WTC11 (cell line): ENCODE results near the gene ACSL5. TPM values are rescaled to one million over a fixed set of nuclear protein-coding genes. Genes with fewer than 3 reads are reported as not detected.

Experiments
- ATAC-seq: fragments of 200-7000 bp; cut with Tn5 transposase; 2 replicates; pipeline ENCODE4 v1.10.0; 2021; ENCODE audit warnings: mild to moderate bottlenecking, moderate library complexity
- CTCF ChIA-PET: fragments of 300-600 bp; sonication (Branson Sonifier 250); formaldehyde crosslinking; loops from one replicate; lab custom pipeline; 2021; ENCODE audit warnings: antibody characterized with exemption; lab: Charles Lee
- POLR2A ChIA-PET: fragments of 350-600 bp; sonication (Branson Sonifier 250); formaldehyde crosslinking; loops from one replicate; lab custom pipeline; 2021; ENCODE audit warnings: antibody characterized with exemption; lab: Charles Lee
- DNase-seq: peaks from one replicate; pipeline ENCODE4 v3.0.0; 2021; ENCODE audit warnings: low spot score
- H3K27ac Mint-ChIP-seq: 2 replicates; pipeline ENCODE4 v1.8.0; 2021; ENCODE audit warnings: mixed read lengths
- H3K27me3 Mint-ChIP-seq: 2 replicates; pipeline ENCODE4 v1.8.0; 2021; ENCODE audit warnings: low read depth, mild to moderate bottlenecking, moderate library complexity, mixed read lengths
- H3K36me3 Mint-ChIP-seq: 2 replicates; pipeline ENCODE4 v1.8.0; 2021; ENCODE audit warnings: mixed read lengths
- H3K4me1 Mint-ChIP-seq: 2 replicates; pipeline ENCODE4 v1.8.0; 2022; ENCODE audit warnings: mixed read lengths
- H3K4me3 Mint-ChIP-seq: 2 replicates; pipeline ENCODE4 v1.8.0; 2021; ENCODE audit warnings: mild to moderate bottlenecking, moderate library complexity, mixed read lengths
- H3K9me3 Mint-ChIP-seq: 2 replicates; pipeline ENCODE4 v1.8.0; 2021; ENCODE audit warnings: mixed read lengths
- ATF1 ChIP-seq: sonication (generic); formaldehyde crosslinking; IDR thresholded peaks from 2 replicates; pipeline ENCODE4 v1.8.1; 2023; ENCODE audit warnings: mild to moderate bottlenecking, moderate library complexity, missing genetic modification reagents
- CBFB ChIP-seq: sonication (generic); formaldehyde crosslinking; IDR thresholded peaks from 2 replicates; pipeline ENCODE4 v1.8.1; 2022; ENCODE audit warnings: mild to moderate bottlenecking, low read depth, missing genetic modification reagents
- GTF2I ChIP-seq: fragments of 250-450 bp; sonication (Bioruptor Pico); conservative IDR thresholded peaks from 2 replicates; pipeline ENCODE4 v1.4.0; 2021; ENCODE audit warnings: mild to moderate bottlenecking
- NR1H2 ChIP-seq: sonication (generic); formaldehyde crosslinking; IDR thresholded peaks from 2 replicates; pipeline ENCODE4 v1.9.0; 2021; ENCODE audit warnings: mild to moderate bottlenecking, moderate library complexity, missing genetic modification reagents
- NR2C2 ChIP-seq: sonication (generic); formaldehyde crosslinking; IDR thresholded peaks from 2 replicates; pipeline ENCODE4 v1.8.0; 2022; ENCODE audit warnings: mild to moderate bottlenecking, missing genetic modification reagents
- OVOL2 ChIP-seq: fragments of 250-450 bp; sonication (Bioruptor Pico); IDR thresholded peaks from 2 replicates; pipeline ENCODE4 v1.9.0; 2021; ENCODE audit warnings: mild to moderate bottlenecking, borderline replicate concordance
- PREB ChIP-seq: sonication (generic); formaldehyde crosslinking; IDR thresholded peaks from 2 replicates; pipeline ENCODE4 v1.8.1; 2022; ENCODE audit warnings: mild to moderate bottlenecking, missing genetic modification reagents, moderate library complexity, borderline replicate concordance
- SOX15 ChIP-seq: fragments of 250-450 bp; sonication (Bioruptor Pico); IDR thresholded peaks from 2 replicates; pipeline ENCODE4 v1.9.0; 2021; ENCODE audit warnings: mild to moderate bottlenecking
- STAT6 ChIP-seq: sonication (generic); formaldehyde crosslinking; conservative IDR thresholded peaks from 2 replicates; pipeline ENCODE4 v1.8.1; 2023; ENCODE audit warnings: mild to moderate bottlenecking, low read depth, missing genetic modification reagents, moderate library complexity
- TEAD1 ChIP-seq: sonication (generic); formaldehyde crosslinking; IDR thresholded peaks from 2 replicates; pipeline ENCODE4 v1.8.0; 2022; ENCODE audit warnings: mild to moderate bottlenecking, missing genetic modification reagents
- ZBTB43 ChIP-seq: sonication (generic); formaldehyde crosslinking; IDR thresholded peaks from 2 replicates; pipeline ENCODE4 v1.8.1; 2023; ENCODE audit warnings: mild to moderate bottlenecking, missing genetic modification reagents
- ZNF121 ChIP-seq: sonication (generic); formaldehyde crosslinking; IDR thresholded peaks from 2 replicates; pipeline ENCODE4 v1.8.0; 2023; ENCODE audit warnings: missing genetic modification reagents
- ZNF232 ChIP-seq: sonication (generic); formaldehyde crosslinking; IDR thresholded peaks from 2 replicates; pipeline ENCODE4 v1.8.0; 2022; ENCODE audit warnings: mild to moderate bottlenecking, missing genetic modification reagents
- ZNF263 ChIP-seq: sonication (generic); formaldehyde crosslinking; IDR thresholded peaks from 2 replicates; pipeline ENCODE4 v1.8.1; 2022; ENCODE audit warnings: low read depth, mild to moderate bottlenecking, moderate library complexity, missing genetic modification reagents
- total RNA-seq: library from RNA; stranded (reverse); gene quantifications from 3 replicates; pipeline ENCODE4 v1.2.3, GENCODE V29; 2021
- TF ChIP-seq, protein P1 (sequence below): sonication (generic); formaldehyde crosslinking; IDR thresholded peaks from 2 replicates; pipeline ENCODE4 v1.8.0; 2022; ENCODE audit warnings: mild to moderate bottlenecking, missing genetic modification reagents
- TF ChIP-seq, protein P2 (sequence below): fragments of 250-450 bp; sonication (Bioruptor Pico); conservative IDR thresholded peaks from 2 replicates; pipeline ENCODE4 v1.9.0; 2021; ENCODE audit warnings: mild to moderate bottlenecking

The ACSL5 gene
- total RNA-seq, 1 experiment from 2014 or later = 0.22 TPM

DNA sequence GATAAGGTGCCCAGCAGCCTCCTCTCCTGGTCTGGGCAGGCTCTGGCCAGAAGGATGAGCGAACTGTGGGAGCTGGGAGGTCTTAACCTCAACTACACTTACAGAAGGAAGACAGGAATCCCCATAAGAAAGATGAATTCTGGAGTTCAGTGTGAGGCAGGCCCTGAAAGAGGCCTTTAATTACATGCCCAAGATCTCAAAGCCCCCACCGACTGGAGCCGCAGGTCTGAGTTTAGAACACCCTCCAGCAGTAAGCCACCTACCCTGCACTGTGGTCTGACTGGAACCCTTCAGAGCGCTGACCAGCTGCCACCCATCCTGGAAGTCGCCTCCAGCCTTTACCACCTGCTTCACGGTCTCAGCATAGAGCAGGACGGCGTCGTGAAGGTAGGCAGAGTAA is 28.2 kb upstream of the ACSL5 start (continued):
- TF ChIP-seq, protein P1, sequence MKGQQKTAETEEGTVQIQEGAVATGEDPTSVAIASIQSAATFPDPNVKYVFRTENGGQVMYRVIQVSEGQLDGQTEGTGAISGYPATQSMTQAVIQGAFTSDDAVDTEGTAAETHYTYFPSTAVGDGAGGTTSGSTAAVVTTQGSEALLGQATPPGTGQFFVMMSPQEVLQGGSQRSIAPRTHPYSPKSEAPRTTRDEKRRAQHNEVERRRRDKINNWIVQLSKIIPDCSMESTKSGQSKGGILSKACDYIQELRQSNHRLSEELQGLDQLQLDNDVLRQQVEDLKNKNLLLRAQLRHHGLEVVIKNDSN = no peak
- no peak for TF ChIP-seq ZNF263 (CRISPR knock-in tag)
- no peak for TF ChIP-seq PREB (CRISPR knock-in tag)
- TF ChIP-seq, all 79 proteins: peak for 0

DNA sequence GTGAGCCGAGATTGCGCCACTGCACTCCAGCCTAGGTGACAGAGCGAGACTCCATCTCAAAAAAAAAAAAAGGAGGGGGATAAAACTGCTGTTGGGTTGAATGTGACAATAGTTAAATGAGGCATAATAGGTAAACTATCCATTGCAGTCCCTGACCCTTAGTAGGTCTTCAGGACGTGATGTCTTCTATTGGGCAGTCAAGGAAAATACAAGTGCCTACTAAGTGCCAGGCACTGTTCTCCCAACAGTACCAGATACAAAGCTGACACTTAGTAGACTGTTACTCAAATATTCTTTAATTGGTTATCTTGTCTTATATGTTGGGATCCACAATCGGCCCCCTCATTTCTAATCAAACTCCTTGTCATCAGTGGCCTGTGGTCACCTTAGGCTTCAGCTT is 27.1 kb upstream of the ACSL5 start:
- DNase-seq = no peak
- 0 out of 2 replicates have a peak, but pooled peaks cover 3% of the 10 kb centered on the region for H3K9me3 Mint-ChIP-seq
- TF ChIP-seq ZNF121 (no peak), NR1H2 (CRISPR knock-in tag) (no peak), ZNF232 (CRISPR knock-in tag) (no peak)
- TF ChIP-seq, all 79 proteins: peak for 0
- no peaks in the 10 kb centered on the region for H3K4me1 Mint-ChIP-seq
- no peaks in the 10 kb centered on the region; the same call in 1 of the 2 replicates for H3K27me3 Mint-ChIP-seq
- H3K4me3 Mint-ChIP-seq = no peak overlapping the region
- H3K36me3 Mint-ChIP-seq = no peaks in the 10 kb centered on the region
- ChIA-PET CTCF (no interaction called here), POLR2A (no interaction called here)
- no peak for ATAC-seq
- H3K27ac Mint-ChIP-seq = no peak overlapping the region

DNA sequence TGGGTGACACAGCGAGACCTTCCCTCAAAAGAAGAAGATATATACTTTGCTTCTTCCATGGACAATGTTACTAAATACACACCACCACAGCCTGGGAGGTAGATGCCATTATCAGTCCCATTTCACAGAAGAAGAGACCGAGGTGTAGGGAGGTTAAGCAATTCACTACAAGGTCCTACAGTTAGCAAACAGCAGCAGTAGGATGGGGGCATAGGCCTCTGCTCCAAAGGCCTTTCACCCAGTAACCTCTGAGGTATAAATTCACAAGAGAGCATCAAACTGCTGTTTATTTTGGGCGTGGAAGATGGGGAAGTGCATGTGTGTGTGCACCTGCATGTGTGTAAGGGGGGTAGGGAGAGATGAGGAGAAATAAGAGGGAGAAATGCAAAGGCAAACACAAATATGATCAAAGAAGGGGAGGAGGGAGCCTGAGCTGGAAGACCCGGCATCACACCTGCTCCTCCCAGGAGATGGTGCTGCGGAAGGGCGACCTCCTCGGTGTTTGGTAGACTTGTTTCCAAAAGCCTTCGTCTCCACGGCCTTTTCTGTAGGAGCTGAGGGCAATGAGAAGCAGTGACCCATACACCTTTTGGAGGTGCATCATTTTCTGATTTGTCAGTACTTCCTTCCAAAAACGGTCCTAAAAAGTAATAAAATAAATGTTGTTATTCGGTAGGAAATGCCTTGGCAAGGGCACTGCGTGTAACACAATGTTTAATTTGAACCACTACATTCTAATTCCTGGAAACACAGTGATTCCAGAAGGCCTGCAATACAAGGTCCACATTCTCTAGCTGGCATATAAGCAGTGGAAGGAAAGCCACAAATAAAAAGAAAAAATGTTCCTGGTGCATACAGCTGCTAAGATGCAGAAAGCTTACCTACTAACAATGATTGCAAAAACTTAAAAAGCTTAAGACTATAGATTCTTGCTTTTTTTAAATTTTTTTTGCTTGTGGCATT is 25.9 kb upstream of the ACSL5 start:
- Mint-ChIP-seq H3K4me1 (no peaks in the 10 kb centered on the region), H3K36me3 (no peaks in the 10 kb centered on the region), H3K27ac (no peak overlapping the region), H3K27me3 (no peaks in the 10 kb centered on the region; the same call in 1 of the 2 replicates), H3K9me3 (0 out of 2 replicates have a peak, but pooled peaks cover 3% of the 10 kb centered on the region), H3K4me3 (no peak overlapping the region)
- TF ChIP-seq GTF2I (CRISPR knock-in tag) (no peak), STAT6 (no peak), SOX15 (CRISPR knock-in tag) (no peak), ATF1 (no peak), OVOL2 (CRISPR knock-in tag) (no peak), NR2C2 (no peak), CBFB (no peak), TEAD1 (CRISPR knock-in tag) (no peak), ZBTB43 (CRISPR knock-in tag) (no peak)
- TF ChIP-seq, protein P1 = no peak
- TF ChIP-seq, protein P2, sequence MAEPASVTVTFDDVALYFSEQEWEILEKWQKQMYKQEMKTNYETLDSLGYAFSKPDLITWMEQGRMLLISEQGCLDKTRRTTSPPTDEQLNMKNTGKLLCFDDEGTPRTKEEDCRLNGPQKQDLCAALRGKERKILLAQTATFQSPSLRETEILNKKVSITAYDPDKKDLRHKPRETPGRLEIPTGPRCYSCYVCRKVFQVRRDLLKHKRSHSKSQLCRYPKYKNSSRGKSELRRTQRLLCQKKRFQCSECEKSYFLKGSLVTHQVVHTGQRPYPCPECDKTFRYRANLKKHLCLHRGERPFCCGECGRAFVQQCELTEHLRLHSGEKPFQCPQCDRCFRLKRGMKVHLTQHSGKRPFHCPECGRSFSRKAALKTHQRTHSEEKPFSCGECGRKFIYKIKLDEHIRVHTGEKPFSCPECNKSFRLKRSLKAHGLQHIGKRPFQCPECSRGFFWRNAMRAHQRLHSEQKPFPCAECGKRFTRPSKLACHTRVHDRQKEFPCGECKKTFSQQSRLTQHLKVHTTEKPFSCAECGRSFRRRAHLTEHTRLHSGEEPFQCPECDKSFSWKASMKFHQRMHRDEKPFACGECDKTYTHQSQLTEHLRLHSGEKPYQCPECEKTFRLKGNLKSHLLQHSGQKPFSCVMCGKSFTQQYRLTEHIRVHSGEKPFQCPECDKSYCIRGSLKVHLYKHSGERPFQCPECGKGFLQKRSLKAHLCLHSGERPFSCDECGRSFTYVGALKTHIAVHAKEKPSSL (CRISPR knock-in tag) = no peak
- ChIA-PET POLR2A (no interaction called here), CTCF (interaction anchor here (0.6 to 1.0 kb wide), 2 partner anchors 40 to 1544 kb away, joined by 3 read pairs; no protein-coding TSS in a partner anchor)
- DNase-seq (no peak), ATAC-seq (no peak)
